ENCODE measurements around the gene THSD4.

THSD4 gene

DNA sequence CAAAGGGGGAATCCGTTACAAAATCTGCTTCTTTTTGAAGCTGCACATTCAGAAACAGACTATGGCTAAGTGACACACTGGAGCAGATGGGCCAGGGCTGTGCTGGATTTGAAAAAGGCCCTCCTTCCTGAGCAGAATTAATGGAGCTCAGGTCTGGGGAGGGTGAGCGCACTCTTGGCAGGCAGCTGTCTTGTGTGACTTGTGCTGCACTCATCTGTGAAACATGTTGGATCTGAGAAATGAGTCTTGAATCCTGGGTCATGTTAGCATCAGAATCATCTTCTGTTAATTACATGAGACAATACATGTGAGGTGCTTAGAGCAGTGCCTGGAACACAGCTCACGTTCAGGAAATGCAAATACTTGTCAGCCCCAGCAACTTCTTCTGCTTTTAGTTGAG is 219.6 kb downstream of the THSD4 start:
- DNase-seq: no peak

DNA sequence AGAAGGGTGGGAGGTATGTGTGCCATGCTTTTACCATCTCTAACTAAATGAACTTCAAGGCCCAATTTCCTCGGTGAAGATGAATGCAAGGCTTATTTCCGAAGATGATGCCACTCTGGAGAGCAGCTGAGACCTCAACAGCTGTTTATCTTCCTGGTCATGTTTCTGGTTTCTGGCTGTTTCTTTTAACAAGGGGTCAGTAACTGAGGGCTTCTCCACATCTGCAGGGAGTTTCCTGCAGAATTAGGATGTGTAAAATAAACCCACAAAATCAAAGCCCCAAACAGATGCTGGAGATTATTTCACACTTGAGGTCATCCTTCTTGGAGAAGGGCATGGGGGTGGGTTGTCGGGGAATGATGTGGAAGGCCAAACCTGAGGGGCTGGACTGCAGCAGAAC is 220.3 kb downstream of the THSD4 start:
- DNase-seq: no peak

DNA sequence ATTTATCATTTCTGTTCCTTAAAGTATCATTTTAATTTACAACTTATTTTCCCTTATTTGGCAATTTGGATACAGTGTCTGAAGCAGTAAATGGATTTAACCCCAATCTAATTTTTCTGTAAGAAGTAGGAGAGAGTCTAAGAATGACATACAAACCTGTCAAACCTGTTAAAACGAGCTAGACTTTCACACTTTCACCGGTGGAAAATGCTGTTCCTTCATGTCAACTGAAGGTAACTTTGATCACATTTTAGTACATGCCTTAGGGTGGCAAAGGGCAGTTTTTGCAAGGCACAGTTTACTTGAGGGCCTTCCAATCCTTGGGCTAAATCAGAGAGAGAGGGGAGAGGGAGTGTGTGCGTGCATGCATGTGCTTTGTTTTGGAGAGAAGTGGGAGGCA is 221.4 kb downstream of the THSD4 start:
- DNase-seq: no peak

DNA sequence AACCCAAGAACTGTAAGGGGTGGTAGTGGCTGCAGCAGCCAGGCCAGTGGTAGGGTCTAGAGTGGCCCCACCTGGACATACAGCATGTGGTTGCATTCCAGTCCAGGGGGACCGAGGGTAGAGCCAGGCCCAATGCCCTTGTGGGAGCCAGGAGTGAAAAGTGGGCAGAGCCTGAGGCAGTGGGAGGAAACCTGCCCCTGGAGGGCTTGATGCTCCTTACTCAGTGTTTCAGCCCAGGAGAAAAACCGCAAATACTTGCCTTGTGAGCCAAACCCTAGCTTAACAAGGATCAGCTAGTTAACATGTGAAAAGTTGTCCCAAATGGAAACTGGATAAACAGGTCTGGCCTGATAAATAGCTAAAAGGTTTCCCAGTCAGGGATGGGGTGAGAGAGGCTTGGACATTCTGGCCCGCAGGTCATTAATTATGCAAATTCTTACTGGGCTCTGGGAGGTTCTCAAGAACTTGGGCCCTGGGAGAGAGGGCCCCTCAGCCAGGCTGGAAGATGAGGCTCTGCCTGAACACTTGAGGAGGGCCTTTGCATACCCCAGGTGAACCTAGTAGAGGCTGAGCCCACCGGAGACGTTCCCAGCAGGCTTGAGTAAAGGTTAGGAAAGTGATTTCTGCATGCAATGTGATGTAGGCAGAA is 222.1 kb downstream of the THSD4 start:
- DNase-seq: no peak

DNA sequence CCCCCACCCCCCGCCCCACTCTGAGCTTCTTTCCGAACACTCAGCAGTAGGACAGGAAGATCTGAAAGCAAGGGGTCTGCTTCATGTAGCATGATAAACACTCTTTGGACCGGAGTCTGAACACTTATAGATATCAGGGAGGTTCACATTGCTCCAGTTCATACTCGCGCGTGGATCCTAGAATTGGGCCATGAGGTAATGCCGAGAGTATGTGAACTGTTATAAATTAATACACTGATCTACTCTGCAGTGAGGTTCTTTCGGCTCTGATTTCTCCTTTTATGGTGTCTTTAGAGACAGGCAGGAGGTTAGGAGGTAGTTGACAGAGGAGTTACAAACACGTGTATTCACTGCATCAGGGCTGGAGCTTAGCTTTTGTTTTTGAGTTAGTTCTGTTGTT is 223.0 kb downstream of the THSD4 start:
- DNase-seq: no peak

DNA sequence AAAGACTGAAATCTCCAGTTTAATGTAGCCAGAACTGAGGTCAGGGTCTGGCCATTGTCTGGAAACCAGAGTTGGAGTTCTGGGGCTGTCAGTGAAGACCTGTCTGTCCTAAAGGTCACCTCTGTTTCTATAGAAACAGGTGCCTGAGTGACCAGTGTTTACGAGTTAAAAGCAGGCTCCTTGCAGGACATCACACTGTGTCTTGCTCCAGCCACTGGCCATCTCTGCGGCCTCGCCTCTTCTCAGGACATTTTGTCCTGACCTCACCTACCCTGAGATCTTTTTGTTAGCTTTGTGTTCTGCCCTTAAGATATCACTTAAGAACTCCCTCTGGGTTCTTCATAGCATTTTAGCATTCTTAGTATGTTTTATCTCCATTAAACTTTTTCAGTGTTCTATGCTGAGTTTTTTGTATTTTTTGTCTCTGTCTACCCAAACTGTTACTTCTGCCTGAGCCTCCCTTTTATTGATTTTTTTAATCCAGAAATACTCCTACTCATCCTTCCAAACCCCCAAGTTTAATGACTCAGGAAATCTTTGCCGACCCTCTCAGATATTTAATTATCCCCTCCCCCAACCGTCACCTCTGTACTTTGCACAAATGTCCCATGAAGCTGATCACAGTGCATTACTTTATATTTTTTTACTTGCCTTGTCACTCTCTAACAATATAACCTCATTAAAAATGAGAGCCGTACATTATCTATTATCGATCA is 223.7 kb downstream of the THSD4 start:
- DNase-seq: no peak

DNA sequence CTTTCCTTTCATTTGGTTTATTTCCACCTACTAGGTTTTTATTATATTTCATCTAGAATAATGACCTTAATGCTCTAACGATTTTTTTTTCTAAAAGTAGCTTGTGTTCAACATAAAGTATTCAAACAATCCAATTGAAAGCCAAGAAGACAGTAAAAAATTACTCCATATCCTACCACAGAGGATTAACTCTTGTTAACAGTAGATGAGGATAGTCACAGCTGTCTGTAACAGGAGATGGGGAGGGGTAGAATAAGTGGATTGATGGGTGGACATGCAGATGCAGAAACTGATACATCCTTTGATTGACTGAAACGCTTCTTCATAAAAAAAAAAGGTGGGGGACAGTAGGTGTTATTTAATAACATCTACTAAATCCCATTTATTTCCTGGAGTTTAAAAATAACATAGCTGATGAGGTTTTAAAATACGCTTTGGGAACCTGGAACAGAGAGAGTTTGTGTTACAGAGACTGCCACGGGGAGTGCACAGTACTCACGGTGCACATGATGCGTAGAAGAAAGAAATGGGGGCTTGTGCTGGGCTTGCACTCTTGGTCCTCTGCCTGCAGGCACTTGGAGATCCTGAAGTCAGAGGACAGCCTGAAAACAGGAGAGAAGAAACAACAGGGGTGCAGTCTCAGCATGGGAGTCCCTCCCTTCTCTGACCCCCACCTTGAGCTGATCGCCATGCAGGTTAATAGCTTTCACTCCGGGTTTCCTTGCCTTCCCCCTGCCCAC is 226.7 kb downstream of the THSD4 start:
- DNase-seq: no peak

DNA sequence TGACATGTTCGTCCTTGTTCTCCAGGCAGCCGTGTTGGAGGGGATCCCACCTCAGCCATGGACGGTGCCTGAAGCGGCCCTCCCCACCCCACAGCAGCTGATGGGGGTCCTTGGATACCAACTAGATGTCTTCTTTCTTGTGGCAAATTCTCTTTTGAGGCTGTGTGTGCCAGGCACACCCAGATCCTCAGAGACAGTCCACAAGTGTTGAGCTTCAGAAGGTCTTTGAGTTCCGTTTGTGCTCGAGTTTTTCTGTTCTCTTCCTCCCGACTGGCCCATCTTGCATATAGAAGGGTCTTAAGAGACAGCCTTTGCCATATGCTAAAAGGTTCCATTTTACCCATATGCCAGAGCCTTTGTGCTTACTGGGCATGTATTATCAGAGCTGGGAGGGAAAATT is 227.4 kb downstream of the THSD4 start:
- no peak for DNase-seq

DNA sequence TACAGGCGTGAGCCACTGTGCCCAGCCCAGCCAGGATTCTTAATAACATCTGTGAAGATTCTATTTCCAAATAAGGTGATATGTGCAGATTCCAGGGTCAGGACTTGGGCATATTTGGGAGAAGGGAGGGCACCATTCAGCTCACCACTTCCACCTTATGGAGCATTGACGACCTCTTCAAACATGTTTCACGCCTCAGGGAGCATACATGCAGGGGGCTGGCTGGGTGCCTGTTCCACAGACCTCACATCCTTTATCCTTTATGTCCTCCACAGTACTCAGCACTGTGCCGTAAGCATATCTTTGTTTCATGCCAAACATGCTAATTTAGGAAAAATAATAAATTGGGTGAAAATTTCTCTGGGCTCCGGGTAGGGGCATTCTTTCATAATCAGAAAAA is 229.0 kb downstream of the THSD4 start:
- DNase-seq: no peak

DNA sequence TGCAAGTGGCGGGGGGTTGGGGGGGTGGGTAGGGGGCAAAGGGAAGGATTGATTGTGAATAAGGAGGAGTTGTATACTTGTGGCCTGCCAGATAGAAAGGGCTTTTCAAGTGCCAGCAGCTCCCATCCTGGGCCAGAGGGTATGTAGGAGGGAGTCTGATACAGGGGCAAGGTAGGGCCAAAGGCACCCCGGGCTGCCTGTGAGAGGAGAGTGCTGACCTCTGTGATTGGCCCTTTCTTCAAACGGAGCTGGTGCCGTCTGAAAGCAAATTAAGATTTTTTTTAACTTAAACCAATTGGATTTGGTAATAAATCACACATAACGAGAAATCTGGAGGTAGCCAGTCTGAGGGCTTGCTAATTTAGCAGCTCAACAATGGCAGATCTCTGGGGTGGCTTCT is 229.9 kb downstream of the THSD4 start:
- no peak for DNase-seq

DNA sequence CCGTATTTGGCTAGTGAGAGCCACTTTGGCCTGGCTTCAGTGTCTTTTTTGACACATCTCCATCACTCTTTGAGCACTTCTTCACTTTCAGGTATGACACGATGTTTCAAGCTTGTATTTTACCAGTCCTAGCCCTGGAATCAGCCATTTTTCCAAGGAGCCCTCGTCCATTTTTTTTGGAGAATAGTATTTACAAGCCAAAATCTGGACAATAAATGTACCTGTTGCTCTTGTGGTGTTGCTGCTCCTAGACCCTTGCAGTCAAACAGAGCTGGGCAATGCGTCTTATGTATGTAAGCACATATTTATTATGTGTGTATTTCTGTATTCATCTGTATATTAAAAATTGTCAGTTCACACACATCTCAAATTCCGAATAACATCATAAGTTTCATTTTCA is 231.2 kb downstream of the THSD4 start:
- no peak for DNase-seq

DNA sequence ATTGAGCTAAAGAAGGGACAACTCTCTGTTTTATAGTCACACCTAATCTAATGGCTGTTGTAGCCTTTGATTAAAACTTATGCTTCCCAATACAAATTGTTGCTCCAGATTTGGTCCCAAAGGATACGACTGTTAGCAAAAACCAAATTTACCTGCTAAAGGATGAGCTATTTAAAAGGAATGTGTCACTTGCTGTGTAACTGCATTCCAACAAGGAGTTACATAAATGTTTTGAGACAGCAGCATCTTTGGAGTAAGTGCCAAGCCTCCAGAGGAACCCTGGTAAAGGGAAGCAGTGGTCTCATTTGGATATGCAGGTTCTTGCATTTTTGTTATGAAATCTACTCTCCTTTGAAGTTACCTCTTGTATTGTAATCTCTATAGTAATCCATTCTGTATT is 233.3 kb downstream of the THSD4 start:
- DNase-seq: no peak

DNA sequence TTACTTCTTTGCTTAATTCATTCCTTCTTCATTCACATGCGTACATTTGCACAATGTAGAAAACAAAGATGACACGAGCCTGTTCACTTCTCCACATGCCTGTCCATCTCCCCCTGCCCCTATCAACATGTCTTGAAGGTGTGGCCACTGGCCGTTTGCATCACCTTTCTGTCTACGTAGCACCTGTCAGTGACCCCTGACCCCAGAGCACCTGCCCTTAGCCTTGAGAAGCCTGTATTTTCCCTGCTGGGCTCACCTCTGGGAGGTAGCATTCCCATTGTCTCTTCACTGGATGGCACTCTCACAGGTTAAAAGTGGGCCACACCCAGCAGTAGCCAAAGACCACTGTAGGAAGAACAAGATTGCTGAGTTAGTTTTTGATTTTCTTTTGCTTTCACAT is 234.1 kb downstream of the THSD4 start:
- DNase-seq: no peak

DNA sequence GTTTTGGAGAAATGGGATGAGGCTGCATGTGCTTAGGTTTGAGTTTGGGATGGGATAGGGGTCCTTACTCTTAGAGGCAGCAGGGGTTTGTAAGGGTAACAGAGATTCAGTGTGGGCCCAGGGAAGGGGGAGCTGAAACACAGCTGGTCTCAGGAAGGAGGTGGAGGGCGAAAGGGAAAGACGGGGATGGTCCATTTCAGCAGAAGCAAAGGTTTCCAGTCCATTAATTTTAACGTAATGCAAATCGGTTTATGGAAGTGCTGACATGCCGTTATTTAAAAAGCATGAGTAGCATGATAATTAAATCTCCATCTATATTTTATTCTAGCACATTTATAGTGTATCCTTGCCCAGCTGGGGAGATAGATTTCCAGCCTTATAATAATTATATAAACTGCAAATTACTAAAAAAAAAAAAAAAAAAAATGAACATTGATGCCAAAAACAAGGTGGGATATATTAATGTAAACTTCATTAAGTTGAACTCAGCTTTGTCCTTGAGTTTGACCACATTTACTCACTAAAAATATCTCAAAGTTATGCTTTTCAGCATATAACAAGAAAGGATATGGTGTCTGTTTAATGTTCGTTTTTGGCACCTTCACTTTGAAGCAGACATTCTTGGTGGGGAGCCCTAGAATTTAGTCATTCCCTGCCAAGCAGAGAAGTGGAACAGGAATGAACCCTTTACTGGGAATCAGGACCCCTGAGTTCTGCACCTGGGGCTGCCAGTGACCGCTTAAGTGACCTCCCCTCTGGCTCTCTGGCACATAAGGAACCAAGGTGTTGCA is 234.7 kb downstream of the THSD4 start:
- DNase-seq: no peak

DNA sequence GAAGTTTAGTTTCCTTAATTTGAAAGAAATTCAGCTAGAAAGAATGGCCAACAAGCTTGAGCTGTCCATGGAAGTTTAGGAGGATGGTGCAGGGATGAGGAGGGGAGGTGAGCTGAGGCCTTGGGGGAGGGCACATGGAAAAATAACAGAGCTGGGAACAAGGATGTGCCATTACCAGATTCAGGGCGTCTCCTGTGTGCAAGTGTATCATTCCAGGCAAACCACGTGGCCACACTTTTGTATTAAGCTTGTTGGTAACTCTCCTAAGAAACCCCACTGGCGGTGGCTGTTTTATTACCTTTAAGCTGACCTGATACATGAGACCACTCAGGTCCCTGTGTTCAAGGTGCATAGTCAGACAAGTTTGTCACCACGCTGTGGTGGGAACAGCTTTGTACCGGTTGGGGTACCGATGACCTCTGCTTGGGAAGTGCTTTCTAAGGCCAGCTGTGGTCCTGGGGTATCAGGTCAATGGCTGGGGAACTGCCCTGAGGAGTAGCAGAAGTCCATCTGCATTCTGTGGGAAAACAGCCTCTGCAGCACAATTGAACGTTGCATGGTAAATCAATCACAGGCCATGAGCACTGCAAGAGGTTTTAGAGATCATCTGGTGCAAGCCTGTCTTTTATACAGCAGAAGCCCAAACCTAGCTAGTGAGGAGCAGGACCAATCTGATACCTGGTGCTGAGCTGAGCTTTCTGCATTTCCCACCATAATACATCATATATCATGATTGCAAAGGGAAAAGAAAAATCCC is 235.5 kb downstream of the THSD4 start:
- no peak for DNase-seq

DNA sequence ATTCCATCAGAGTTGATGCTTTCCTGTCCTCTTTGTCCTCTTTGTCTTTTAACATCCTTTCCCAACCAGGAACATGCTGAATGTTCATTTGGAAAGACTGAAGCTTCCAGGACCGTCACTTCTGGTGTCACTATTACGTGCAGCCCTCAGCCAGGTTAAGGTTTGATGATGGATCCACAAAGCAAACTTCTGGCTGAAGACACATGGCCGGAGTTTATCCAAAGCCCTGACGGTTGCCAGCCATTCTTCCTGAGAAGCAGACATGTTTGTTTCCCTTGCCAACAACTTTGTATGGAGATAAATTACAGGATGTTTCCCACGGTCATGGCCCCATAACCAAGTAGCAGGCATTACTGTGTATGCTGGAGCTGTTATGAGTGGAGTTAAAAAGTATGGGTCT is 236.9 kb downstream of the THSD4 start:
- no peak for DNase-seq

DNA sequence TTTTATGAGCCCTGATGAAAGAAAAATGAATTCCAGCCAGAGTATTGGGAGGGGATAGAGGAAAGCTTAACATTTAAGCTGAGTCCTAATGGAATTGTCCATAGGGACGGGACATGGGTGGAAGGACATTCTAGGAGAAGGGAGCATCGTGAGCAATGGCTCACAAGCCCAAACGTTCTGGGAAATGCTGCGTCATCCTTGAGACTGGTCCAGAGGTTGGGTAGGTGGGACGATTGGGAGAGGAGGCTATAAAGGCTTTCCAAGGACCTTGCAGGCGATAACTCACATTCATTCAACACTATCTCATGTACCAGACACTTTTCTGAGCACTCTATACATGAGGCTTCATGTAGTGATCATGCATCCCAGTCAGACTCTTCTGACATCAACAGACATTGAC is 237.5 kb downstream of the THSD4 start:
- DNase-seq: no peak

DNA sequence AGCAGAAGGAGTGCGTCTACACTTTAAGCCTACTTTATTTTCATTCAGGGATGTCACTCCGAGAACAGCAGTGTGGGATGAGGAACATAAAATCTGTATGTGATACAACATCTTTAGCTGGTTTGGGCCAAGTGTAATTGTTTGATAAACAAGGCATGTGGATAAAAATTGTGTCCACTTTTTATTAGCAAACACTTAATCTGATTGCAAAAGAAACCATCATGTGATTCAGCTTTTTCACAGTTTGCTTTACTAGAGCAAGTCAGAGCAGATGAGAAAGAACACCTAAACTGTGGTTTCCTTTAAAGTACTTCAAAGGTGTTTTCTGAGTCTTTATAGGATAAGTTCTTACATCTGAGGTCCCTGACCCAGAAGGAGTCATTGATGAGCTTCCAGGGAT is 237.9 kb downstream of the THSD4 start:
- no peak for DNase-seq

DNA sequence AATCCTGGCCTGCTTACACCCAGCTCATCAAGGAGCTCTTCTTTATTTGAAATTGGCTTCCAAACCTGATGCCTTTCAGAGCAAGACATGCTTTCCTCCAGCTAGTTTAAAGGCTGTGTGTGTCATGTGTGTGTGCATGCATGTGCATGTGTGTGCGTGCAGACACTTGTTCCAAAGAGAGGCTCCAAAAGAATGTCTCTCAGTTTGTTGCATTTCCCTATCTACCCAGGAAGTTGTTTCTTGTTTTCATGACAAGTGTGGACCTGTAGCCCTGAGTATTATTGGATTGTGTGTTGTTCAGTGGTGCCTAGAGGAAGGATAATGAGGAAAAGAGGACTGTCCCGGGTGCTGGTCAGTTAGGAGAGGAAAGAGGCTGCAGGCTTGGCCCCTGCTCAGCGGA is 240.0 kb downstream of the THSD4 start:
- DNase-seq: no peak

DNA sequence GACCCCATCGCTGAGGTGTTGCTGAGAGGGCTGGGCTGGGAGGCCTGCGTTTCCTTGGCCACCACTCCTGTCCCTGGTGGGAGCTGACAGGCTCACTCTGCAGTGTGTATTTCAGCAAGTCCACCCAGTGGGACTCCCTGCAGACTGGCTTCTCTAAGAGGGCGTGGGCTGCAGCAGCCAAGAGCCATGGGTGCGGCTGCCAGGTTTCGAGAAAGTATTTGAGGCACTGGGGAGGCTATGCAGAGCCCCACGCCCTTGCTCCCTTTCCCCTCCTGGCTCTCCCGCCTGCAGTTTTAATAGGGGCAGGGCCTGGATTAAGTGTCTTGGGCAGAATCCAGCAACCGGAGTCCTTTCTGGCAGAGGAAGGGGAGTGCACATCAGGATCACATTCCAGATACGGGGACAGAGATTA is 242.1 kb downstream of the THSD4 start:
- no peak for DNase-seq

DNA sequence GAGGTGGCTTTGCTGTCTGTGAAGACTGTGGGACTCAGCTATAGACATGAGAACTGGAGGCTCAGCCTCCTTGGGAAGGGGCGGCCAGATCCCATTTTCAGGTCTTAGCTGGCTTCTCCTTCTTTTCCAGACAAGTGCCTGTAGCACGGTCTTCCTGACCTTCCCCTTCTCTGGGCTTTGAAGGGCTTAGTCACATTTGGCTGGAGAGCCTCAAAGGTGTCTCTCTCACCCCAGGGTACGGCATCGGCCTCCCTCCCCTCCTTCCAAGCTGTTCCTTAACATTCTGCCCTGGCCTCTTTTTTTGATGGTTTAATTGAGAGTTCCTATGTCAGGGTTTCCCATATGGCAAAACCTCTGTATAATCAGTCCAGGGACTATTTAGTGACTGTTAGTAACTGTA is 242.7 kb downstream of the THSD4 start:
- DNase-seq: no peak

DNA sequence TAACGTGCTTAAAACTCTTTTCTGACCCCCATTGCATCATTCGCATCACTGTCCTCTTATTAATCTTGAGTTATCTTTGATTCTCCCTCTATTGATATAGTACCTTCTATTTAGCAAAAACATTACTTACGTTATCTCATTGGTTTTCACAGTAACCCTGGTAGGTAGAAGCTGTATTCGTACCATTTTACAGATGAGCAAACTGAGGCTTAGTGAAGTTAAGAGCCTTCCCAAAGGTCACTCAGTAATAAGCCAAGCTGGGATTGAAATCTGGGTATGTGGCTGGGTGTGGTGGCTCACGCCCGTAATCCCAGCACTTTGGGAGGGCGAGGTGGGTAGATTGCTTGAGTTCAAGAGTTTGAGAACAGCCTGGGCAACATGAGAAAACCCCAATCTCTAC is 244.0 kb downstream of the THSD4 start:
- no peak for DNase-seq

DNA sequence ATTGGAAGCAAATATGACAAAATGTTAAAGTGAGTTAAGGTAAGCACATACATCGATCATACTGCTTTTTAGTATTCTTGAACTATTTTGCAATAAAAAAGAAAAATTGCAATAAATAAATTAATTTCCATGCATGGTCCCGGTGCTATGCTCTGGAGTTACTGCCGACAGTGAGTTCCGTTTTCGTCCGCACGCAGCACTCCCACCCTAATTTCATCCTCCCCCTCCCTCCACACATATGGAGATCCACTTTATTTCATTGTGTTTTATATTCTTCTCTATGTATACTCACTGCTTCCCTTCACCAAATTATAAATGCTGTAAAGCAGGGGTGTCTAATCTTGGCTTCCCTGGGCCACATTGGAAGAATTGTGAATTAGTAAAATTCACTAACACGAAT is 247.3 kb downstream of the THSD4 start:
- DNase-seq: no peak

Data from activated CD4-positive, alpha-beta T cell treated with anti-CD3 and anti-CD28 coated beads for 1 hour (primary cell).